Measurements from ENCODE around the gene TMCO4.
"Not testable (repeated sequence)": the region's sequence is repeated elsewhere in the genome, so short reads cannot be mapped to it uniquely, and the experiment has no call there.

Gene TMCO4

GRCh38 chr1:19799230-19800075 lies at the start of gene TMCO4:
Gene TMCO4 (minus strand): TSS chr1:19799916. CDS start chr1:19780758, 19,158 bp downstream.
- peak; percentile 35 for DNase-seq

- not testable (repeated sequence) for DNase-seq
Observed at GRCh38 chr1:19849307-19849706, 49.6 kb upstream of the TMCO4 start.

- DNase-seq, result not testable (repeated sequence)
Observed at GRCh38 chr1:19847334-19847733, 47.6 kb upstream of the TMCO4 start.

GRCh38 chr1:19846338-19846737 lies 46.6 kb upstream of the TMCO4 start:
- no peak for DNase-seq

- DNase-seq, result no peak
Observed at GRCh38 chr1:19845555-19845954, 45.8 kb upstream of the TMCO4 start.

GRCh38 chr1:19844731-19845495 lies 45.2 kb upstream of the TMCO4 start:
- no peak for DNase-seq

GRCh38 chr1:19840228-19840627 lies 40.5 kb upstream of the TMCO4 start:
- no peak for DNase-seq

- no peak for DNase-seq
Observed at GRCh38 chr1:19837866-19838265, 38.1 kb upstream of the TMCO4 start.

GRCh38 chr1:19835578-19835977 lies 35.9 kb upstream of the TMCO4 start:
- DNase-seq, result no peak

- DNase-seq, result no peak
Observed at GRCh38 chr1:19831441-19831840, 31.7 kb upstream of the TMCO4 start.

GRCh38 chr1:19828546-19828945 lies 28.8 kb upstream of the TMCO4 start:
- no peak for DNase-seq

- DNase-seq, result no peak
Observed at GRCh38 chr1:19825298-19825697, 25.6 kb upstream of the TMCO4 start.

- no peak for DNase-seq
Observed at GRCh38 chr1:19824541-19824940, 24.8 kb upstream of the TMCO4 start.

- no peak for DNase-seq
Observed at GRCh38 chr1:19824036-19824435, 24.3 kb upstream of the TMCO4 start.

- DNase-seq, result no peak
Observed at GRCh38 chr1:19819701-19820100, 20.0 kb upstream of the TMCO4 start.

- DNase-seq, result no peak
Observed at GRCh38 chr1:19818324-19818723, 18.6 kb upstream of the TMCO4 start.

GRCh38 chr1:19817160-19817559 lies 17.4 kb upstream of the TMCO4 start:
- DNase-seq, result no peak

GRCh38 chr1:19816737-19817086 lies 17.0 kb upstream of the TMCO4 start:
- DNase-seq, result not testable (repeated sequence)

GRCh38 chr1:19815801-19816736 lies 16.4 kb upstream of the TMCO4 start:
- no peak for DNase-seq

- no peak for DNase-seq
Observed at GRCh38 chr1:19814681-19815503, 15.2 kb upstream of the TMCO4 start, which contains the start of gene RNF186. Gene RNF186 (minus strand): TSS chr1:19815283. CDS start chr1:19815101, 182 bp downstream.

GRCh38 chr1:19814244-19814661 lies 14.5 kb upstream of the TMCO4 start:
- peak; percentile 14 for DNase-seq

GRCh38 chr1:19813643-19813960 lies 13.9 kb upstream of the TMCO4 start:
- DNase-seq, result no peak
